ENCODE data around the gene TTC34.

TTC34 gene

GRCh38 chr1:2602311-2602835 lies 199.1 kb downstream of the TTC34 start:
- no peak for ATAC-seq

GRCh38 chr1:2601721-2602303 lies 199.7 kb downstream of the TTC34 start:
- no peak for ATAC-seq

DNA sequence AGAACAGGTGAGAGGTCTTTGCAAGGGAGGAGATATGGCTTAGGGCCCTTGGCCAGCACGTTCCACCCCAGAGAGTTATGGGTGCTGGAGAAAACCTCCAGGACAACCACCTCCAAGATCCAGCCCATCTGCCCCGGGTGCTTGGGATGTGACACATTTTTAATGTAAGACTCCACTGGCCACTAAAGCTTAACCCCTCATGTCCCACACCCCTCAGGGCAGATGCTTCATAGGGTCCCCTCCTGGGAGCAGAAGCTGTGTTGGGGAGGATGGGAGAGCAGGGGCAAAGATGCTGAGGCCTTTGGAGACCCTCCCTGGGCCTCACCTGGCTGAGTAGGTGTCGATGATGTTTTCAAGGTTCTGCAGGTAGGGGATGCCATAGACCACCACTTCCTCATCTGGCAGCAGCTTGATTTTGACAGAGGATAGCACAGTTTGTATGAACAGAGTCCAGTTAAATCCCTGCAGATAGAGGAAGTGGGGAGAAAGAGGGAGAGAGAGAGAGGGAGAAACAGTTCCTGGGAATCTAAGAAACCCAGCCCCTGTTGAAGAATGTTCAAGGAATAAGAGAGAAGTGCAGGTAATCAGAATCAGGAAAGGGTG lies 203.1 kb downstream of the TTC34 start:
- ATAC-seq, result no peak

DNA sequence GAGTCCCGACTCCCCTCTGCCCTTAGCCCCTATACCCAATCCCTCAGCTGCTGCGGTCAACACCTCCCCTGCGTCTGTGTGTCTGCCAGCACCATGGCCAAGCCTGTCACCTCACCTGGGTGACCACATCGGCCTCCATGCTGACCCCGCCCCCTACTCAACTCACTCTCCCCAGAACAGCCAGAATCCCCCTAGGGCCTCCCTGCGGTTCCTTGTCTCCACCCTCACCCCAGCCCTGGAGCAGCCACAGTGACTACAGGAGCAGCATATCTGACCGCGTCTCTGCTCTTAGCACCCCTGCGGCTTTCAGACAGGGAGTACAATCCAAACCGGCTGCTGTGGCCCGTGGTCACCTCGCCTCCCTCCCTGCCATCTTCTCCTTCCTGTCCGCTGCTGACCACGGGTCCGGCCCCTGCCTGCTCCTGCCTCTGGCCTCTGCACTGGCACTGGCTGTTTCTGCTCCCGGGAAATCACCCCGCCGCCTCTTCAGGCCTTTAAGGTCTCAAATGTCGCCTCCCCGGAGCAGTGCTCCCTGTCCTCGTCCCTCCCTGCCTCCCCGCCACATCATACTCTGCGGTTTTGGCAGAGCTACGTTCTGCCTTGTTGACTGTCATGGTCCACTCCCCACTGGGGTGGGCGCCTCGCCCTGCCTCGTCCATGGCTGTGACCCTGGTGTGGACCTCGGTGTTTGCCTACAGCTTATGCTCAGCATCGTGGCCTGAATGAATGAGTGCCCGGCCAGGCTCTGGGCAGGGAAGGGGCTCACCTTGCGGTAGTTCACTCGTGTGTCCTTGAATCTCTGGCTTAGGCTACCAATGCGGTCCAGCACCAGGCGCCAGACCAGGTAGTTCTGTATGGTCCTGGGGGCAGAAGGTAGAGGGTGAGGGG lies 203.8 kb downstream of the TTC34 start:
- no peak for ATAC-seq

GRCh38 chr1:2596530-2597333 lies 204.8 kb downstream of the TTC34 start:
- no peak for ATAC-seq

DNA sequence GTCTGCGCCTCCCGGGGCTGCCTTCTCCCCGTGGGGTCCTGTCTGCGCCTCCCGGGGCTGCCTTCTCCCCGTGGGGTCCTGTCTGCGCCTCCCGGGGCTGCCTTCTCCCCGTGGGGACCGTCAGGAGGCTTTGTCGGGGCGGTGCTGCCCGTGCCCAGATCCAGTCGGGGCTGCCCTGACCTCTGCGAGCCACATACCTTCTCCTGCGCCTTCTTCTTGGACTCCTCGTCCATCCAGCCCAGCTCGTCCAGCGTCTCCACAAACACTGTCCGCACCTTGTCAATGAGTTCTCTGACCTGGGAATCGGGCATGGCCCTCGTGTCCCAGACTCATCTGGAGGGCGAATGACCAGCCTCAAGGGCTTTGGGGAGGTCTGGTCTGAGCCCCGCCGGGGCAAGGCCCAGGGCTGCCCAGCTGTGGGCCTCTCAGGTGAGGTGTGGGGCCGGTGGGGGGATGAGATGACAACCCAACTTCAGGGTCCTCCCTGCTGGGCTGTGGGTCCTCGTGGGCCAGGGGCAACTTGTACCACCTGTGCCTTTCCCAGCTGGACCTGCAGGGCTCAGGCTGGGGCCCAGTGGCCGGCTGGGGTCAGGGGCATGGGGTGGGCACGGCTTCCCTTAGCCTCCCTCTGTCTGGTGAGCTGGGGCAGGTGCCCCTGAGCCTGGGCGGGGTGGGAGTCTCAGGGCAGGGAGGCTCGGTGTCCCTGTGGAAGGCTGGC lies 205.5 kb downstream of the TTC34 start:
- no peak for ATAC-seq

DNA sequence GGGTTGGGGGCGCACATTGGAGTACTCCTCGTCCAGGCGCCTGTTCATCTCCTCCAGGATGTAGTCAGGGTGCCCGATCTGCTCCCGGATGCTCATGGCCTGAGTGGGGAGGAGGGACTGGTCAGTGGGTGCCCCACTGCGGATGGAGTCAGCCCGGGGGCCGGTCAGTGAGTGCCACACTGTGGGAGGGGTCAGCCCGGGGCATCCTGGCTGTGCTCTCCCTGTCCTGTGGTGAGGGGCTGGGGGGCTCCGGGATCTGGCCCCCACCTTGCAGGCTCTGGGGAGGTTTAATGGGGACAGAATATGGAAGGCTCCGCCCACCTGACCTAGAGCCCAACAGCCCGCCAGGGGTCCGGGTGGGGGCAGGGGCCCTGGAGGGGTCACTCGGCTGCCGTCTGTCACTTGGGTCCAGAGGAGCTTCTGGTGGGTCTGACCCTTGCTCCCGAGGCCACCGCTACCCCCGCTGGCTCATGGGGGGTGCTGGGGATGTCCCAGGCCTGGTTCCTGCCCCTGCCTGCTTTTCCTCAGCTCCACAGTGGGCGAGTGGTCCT lies 206.2 kb downstream of the TTC34 start:
- ATAC-seq, result no peak

DNA sequence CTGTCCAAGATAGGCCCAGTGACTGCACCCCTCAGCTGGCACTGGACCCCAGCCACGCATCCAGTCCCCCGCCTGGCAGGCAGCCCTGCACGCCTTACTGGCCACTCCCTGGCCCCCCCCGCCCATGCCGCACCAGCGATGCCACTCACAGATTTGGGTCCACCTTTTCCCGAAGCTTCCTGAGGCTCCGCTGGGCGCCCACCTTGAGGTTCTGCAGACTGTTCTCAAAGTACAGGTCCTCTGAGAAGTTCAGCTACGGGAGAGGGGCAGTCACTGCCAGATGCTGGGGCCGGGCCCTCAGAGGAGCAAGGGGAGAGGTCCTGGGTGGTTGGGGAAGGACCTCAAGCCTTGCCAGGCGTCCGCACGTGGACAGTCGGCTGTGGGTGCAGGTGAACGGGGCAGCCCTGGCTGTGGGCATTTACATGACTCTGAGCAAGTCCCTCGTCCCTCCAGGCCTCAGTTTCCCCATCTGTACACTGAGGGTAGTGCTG lies 206.8 kb downstream of the TTC34 start:
- ATAC-seq, result no peak

- no peak for ATAC-seq
These were observed 207.4 kb downstream of the TTC34 start for GRCh38 chr1:2594001-2594640.

- no peak for ATAC-seq
These were observed 208.1 kb downstream of the TTC34 start for GRCh38 chr1:2593251-2593878.

DNA sequence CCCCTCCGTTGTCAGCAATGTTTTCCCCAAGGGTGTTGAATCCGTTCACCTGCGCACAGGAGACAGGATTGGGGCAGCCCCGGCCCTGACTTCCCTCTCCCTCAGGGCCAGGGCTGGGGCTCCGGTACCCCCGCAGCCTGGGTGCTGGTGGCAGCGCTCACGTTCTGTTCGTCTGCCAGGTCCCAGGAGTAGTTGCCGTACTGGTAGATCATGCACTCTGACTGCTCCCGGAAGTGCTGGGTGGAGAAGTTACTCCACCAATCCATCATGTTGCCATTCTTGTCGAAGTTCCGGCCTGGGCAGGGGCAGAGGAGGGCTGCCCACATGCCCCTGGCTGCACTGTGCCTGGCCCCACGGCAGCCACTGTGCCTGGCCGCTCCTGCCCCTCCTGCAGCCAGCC lies 208.8 kb downstream of the TTC34 start:
- ATAC-seq, result peak in 1 of 2 donors; percentile 27

DNA sequence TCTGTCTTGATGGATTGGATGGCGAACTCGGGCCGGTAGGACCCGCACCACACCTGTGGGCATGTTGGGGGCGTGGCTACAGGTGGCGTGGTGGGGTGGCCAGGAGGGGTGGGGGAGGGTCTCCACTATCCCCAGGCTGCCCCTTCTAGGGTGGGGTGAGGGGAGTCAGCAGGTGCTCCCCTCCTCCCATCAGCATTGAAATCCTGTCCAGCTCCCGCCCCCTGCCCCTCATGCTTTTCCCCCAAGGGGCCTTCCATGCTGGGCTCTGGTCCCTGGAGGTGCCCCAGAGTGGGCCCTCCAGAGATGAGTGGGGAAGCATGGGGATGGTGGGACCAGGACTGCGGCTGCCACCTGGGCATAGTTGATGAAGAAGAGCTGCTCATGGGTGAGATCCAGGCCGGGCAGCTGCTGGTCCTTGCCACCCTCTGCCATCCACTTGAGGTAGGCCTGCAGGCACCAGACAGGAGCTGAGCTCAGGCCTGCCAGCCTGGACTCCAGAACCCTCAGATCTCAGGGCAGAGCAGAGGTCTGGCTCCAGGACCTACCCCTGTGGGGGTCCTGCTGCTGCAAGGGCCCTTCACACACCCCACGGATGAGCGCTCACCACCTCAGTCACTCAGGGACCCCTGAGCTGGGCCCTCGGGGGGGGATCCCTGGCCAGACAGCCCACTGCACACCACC lies 209.8 kb downstream of the TTC34 start:
- ATAC-seq, result no peak

- no peak for ATAC-seq
These were observed 210.3 kb downstream of the TTC34 start for GRCh38 chr1:2591233-2591580.

DNA sequence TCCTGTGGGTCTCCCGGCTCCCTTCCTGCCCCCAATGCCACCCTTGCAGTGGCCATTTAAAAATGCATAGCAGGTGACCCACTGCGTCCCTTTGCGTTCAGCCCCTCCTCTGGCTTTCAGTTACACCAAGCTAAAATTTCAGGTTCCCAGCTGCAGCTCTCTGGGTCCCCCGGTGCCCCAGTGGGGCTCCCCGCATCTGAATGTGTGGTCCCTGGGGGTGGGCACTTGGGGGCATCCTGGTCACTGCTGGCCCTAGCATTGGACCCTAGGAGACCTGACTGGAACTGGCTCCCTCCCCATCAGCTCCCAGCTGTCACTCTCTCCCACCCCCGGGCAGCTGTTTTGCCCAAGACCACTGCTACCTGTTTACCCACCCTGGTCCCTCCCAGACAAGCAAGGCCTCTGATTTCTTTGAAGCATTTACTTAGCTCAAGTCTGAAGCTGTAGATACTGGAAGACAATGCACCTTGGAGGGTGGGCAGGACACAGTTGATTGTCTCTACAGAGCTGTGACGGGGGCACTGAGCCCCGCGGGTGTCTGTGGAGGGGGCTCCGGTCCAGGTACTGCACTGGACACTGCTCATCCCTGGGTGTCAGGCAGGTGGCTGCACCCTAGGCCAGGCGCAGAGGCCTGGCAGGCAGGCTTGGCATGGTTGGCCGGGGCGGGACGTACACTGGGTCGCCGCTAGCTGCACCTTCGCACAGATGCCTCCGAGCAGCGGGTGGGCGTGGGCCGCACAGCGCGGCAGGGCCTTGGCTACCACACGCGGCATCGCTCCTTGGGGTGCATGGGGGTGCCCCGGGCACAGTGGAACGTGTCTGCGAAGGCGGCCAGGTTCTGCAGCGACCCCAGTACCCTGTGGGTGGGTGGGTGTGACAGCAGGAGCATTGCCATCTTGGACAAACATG lies 211.0 kb downstream of the TTC34 start:
- no peak for ATAC-seq

- no peak for ATAC-seq
These were observed 211.9 kb downstream of the TTC34 start for GRCh38 chr1:2589431-2590232.

DNA sequence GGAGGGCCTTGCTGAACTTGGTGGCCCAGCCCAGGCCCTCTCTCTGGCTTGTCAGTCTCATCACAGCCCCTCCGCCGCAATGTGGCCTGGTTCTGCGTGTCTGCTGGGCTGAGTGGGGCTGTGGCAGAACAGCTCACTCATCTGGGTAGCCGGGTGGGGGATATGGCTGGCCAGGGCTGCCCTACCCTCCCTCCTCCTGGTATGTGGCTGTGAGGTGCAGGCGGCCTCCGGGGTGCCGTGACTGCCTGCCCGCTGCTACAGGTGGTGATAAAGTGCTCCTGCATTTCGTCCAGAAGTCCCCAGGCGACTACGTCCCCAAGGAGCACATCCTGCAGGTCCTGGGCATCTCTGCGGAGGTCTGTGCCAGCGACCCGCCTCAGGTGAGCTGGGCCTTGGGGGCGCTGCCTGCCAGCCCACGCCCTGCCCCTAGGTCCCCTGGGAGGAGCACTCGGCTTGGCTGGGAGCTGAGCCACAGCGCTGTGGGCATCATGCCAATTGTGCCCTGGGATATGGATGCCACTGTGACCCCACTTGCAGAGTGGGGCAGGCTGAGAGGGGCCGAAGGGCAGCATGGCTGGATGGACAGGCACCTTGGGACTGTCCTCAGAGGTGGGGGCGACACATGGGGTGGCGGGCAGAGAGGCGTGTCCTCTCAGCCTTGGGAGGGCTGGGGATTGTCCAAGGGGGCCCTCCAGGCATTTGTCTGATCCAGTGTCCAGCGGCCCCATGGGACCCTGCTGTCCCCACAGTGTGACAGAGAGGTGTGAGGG lies 212.6 kb downstream of the TTC34 start:
- no peak for ATAC-seq

DNA sequence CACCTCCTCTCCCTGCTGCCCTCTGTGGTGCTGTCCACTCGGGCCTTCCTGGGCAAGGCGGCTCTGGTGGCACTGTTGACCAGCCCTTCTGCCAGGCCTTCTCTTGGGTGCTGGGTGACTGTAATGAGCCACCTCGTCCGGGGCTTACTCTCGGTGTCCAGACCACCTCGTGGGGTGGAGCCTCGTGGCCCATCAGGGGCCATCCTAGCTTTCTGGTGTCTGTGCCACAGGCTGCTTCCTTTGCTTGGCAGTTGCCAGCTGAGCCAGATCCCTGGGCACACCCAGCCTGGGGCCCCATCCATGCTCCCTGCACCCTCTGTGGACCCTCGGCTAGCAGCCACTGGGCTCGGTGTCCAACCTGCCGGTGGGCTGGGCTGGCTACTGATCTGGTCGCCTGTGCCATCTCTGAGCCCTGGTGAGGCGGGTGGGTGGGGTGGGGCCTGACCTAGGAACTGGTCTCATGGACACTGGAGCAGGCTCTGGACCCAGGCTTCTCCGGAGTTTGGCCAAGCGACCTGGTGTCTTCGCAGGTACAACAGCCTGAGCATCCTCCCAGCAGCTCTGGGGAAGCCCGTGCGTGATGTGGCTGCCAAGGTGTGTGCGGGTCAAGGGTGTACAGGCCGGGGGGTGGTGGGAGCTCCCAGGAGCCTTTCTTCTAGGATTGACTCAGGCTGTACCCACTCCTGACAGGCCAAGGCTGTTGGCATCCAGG lies 213.5 kb downstream of the TTC34 start:
- no peak for ATAC-seq
